ENCODE data around the gene LRRC52.

LRRC52 gene

DNA sequence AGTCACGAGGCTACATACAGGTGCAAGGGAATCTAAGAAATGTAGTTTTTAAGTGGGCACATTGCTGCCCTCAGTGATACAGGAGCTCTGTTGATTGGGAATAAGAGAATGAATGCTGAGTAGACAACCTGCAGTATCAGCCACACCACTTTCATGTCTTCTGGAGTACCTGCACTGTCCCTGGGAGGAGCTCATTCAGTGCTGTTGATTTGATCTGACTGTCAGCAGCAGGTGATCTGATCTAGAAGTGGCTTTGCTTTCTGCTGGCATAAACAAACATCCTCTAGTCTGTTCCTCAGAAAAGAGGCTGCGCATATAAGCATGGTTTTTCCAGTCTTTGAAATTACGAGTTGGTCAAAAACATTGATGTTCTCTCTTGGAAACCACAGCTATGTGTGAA, 35.5 kb upstream of the LRRC52 start:
- TF ChIP-seq CEBPB (IDR thresholded peaks at IDR 0.05) = no peak
- TF ChIP-seq, protein P1, sequence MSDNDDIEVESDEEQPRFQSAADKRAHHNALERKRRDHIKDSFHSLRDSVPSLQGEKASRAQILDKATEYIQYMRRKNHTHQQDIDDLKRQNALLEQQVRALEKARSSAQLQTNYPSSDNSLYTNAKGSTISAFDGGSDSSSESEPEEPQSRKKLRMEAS (IDR thresholded peaks at IDR 0.05) = no peak
- TF ChIP-seq YY1 (IDR thresholded peaks at IDR 0.05; ENCODE audit: low read depth) = no peak
- no peak for TF ChIP-seq EP300 (IDR thresholded peaks at IDR 0.05; ENCODE audit: borderline replicate concordance)
- TF ChIP-seq TCF12 (IDR thresholded peaks at IDR 0.05; ENCODE audit: low read depth) = no peak
- TF ChIP-seq ZBTB7A (IDR thresholded peaks at IDR 0.05; ENCODE audit: low read depth) = no peak
- no peak for TF ChIP-seq TEAD4 (IDR thresholded peaks at IDR 0.05)
- no peak for TF ChIP-seq CREB1 (IDR thresholded peaks at IDR 0.05; ENCODE audit: low read depth)
- TF ChIP-seq RAD21 (IDR thresholded peaks at IDR 0.05; ENCODE audit: low read depth) = no peak
- no peak for TF ChIP-seq EGR1 (IDR thresholded peaks at IDR 0.05)
- no peak for TF ChIP-seq NFIC (IDR thresholded peaks at IDR 0.05)
- TF ChIP-seq, protein P2, sequence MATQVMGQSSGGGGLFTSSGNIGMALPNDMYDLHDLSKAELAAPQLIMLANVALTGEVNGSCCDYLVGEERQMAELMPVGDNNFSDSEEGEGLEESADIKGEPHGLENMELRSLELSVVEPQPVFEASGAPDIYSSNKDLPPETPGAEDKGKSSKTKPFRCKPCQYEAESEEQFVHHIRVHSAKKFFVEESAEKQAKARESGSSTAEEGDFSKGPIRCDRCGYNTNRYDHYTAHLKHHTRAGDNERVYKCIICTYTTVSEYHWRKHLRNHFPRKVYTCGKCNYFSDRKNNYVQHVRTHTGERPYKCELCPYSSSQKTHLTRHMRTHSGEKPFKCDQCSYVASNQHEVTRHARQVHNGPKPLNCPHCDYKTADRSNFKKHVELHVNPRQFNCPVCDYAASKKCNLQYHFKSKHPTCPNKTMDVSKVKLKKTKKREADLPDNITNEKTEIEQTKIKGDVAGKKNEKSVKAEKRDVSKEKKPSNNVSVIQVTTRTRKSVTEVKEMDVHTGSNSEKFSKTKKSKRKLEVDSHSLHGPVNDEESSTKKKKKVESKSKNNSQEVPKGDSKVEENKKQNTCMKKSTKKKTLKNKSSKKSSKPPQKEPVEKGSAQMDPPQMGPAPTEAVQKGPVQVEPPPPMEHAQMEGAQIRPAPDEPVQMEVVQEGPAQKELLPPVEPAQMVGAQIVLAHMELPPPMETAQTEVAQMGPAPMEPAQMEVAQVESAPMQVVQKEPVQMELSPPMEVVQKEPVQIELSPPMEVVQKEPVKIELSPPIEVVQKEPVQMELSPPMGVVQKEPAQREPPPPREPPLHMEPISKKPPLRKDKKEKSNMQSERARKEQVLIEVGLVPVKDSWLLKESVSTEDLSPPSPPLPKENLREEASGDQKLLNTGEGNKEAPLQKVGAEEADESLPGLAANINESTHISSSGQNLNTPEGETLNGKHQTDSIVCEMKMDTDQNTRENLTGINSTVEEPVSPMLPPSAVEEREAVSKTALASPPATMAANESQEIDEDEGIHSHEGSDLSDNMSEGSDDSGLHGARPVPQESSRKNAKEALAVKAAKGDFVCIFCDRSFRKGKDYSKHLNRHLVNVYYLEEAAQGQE (IDR thresholded peaks at IDR 0.05; ENCODE audit: low read depth) = no peak
- TF ChIP-seq TAF1 (IDR thresholded peaks at IDR 0.05; ENCODE audit: low read depth) = no peak
- TF ChIP-seq FOXM1 (IDR thresholded peaks at IDR 0.05; ENCODE audit: borderline replicate concordance, low read depth) = no peak
- TF ChIP-seq, protein P3, sequence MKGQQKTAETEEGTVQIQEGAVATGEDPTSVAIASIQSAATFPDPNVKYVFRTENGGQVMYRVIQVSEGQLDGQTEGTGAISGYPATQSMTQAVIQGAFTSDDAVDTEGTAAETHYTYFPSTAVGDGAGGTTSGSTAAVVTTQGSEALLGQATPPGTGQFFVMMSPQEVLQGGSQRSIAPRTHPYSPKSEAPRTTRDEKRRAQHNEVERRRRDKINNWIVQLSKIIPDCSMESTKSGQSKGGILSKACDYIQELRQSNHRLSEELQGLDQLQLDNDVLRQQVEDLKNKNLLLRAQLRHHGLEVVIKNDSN (IDR thresholded peaks at IDR 0.05) = no peak

DNA sequence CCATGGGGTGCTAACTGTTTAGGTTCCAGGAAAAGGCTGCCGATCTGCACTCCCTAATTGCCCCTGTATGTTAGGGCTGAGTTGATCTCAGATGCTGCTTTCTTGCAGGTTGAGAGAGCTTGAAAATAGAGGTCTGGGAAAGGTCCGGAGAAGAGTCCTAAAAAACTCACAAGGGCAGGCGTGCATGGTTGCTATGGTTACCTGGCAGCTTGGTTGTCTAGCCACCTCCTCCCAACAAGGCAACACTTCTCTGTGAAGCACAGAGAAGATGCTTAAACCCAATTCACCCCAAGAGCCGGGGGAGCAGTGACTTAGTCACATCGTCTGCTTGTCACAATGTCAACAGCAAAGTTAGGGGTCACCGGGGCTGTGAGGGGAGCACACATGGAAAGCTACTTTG, 31.0 kb upstream of the LRRC52 start:
- no peak for TF ChIP-seq TAF1 (IDR thresholded peaks at IDR 0.05; ENCODE audit: low read depth)
- no peak for TF ChIP-seq EP300 (IDR thresholded peaks at IDR 0.05; ENCODE audit: borderline replicate concordance)
- TF ChIP-seq ZBTB7A (IDR thresholded peaks at IDR 0.05; ENCODE audit: low read depth) = no peak
- no peak for TF ChIP-seq CREB1 (IDR thresholded peaks at IDR 0.05; ENCODE audit: low read depth)
- no peak for TF ChIP-seq FOXM1 (IDR thresholded peaks at IDR 0.05; ENCODE audit: borderline replicate concordance, low read depth)
- no peak for TF ChIP-seq RAD21 (IDR thresholded peaks at IDR 0.05; ENCODE audit: low read depth)
- TF ChIP-seq YY1 (IDR thresholded peaks at IDR 0.05; ENCODE audit: low read depth) = no peak
- TF ChIP-seq, protein P3 (IDR thresholded peaks at IDR 0.05) = no peak
- TF ChIP-seq, protein P2 (IDR thresholded peaks at IDR 0.05; ENCODE audit: low read depth) = no peak
- TF ChIP-seq EGR1 (IDR thresholded peaks at IDR 0.05) = no peak

DNA sequence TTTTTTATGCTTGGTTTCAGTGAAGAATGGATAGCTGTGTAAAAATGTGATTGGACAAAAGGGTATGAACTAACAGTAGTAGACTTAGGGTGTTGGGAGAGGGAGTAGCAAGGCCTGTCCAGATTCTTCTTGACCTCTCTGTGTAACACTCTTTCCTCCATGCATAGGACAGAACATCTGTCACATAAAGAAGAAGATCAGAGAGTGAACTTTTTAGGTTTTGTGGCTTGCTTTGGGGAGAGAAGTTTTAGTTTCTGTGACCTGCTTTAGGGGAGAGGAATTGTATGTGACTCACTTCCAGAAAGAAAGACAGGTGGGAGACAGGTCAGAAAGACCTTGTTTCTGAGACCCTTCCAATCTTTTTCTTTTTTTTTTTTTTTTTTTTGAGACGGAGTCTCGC, 27.3 kb upstream of the LRRC52 start:
- no peak for TF ChIP-seq EP300 (IDR thresholded peaks at IDR 0.05; ENCODE audit: borderline replicate concordance)
- TF ChIP-seq CEBPB (IDR thresholded peaks at IDR 0.05) = no peak
- TF ChIP-seq TCF12 (IDR thresholded peaks at IDR 0.05; ENCODE audit: low read depth) = no peak
- no peak for TF ChIP-seq TAF1 (IDR thresholded peaks at IDR 0.05; ENCODE audit: low read depth)
- TF ChIP-seq, protein P3 (IDR thresholded peaks at IDR 0.05) = no peak

DNA sequence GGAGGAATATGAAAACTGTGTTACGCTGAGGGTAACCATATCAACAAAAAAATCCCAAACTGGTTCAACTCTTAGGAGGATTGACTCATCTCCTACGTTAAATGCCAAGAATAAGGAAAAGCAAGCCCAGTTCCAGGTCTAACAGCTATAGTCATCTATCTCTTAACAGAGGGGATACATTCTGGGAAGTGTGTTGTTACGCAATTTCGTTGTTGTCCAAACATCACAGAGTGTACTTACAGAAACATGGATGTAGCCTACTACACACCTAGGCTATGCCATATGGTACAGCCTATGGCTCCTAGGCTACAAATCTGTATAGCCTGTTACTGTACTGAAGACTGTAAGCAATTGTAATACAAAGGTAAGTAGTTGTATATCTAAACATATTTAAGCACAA, 23.2 kb upstream of the LRRC52 start:
- TF ChIP-seq CREB1 (IDR thresholded peaks at IDR 0.05; ENCODE audit: low read depth) (no peak), NFIC (IDR thresholded peaks at IDR 0.05) (no peak), TCF12 (IDR thresholded peaks at IDR 0.05; ENCODE audit: low read depth) (no peak), ZBTB7A (IDR thresholded peaks at IDR 0.05; ENCODE audit: low read depth) (no peak), TAF1 (IDR thresholded peaks at IDR 0.05; ENCODE audit: low read depth) (no peak)
- TF ChIP-seq, protein P3 (IDR thresholded peaks at IDR 0.05) = no peak

DNA sequence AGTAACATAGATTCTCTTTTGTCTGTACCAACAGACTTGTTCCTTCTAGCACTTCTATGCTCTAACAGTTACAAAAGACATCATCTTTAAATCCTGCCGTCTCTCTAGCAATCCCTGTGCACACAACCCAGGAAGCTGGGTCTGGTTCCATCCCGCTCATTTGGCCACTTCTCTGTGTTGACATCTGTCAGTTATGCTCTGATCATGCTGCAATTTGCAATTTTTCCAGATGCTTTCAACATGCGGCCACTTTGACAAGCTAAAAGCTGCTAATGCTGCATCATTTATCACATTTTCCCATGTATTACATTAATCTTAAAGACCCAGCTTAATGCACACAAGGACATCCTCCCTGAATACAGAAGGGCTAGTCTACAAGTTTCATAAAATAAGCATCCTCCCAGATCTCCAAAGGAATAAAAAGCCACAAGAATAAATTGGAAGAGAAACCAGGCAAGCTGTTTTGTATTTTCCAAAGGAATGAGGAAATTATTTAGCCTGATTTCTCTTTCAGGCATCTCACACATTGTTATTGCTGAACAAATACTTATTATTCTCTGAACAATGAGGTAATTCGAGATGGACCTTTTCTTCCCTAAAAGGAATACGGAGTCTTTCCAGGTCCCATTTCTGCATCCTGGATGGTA, 19.0 kb upstream of the LRRC52 start:
- TF ChIP-seq, protein P3 (IDR thresholded peaks at IDR 0.05) = no peak
- TF ChIP-seq CREB1 (IDR thresholded peaks at IDR 0.05; ENCODE audit: low read depth) = no peak
- no peak for TF ChIP-seq YY1 (IDR thresholded peaks at IDR 0.05; ENCODE audit: low read depth)
- TF ChIP-seq, protein P2 (IDR thresholded peaks at IDR 0.05; ENCODE audit: low read depth) = no peak
- no peak for TF ChIP-seq TEAD4 (IDR thresholded peaks at IDR 0.05)
- no peak for TF ChIP-seq TCF12 (IDR thresholded peaks at IDR 0.05; ENCODE audit: low read depth)
- no peak for TF ChIP-seq EGR1 (IDR thresholded peaks at IDR 0.05)
- TF ChIP-seq RAD21 (IDR thresholded peaks at IDR 0.05; ENCODE audit: low read depth) = no peak
- TF ChIP-seq TAF1 (IDR thresholded peaks at IDR 0.05; ENCODE audit: low read depth) = no peak
- TF ChIP-seq EP300 (IDR thresholded peaks at IDR 0.05; ENCODE audit: borderline replicate concordance) = no peak
- TF ChIP-seq NFIC (IDR thresholded peaks at IDR 0.05) = no peak
- TF ChIP-seq, protein P1 (IDR thresholded peaks at IDR 0.05) = no peak
- TF ChIP-seq CEBPB (IDR thresholded peaks at IDR 0.05) = no peak
- TF ChIP-seq FOXM1 (IDR thresholded peaks at IDR 0.05; ENCODE audit: borderline replicate concordance, low read depth) = no peak
